Measurements from ENCODE around the gene KIRREL1.

The KIRREL1 gene

DNA sequence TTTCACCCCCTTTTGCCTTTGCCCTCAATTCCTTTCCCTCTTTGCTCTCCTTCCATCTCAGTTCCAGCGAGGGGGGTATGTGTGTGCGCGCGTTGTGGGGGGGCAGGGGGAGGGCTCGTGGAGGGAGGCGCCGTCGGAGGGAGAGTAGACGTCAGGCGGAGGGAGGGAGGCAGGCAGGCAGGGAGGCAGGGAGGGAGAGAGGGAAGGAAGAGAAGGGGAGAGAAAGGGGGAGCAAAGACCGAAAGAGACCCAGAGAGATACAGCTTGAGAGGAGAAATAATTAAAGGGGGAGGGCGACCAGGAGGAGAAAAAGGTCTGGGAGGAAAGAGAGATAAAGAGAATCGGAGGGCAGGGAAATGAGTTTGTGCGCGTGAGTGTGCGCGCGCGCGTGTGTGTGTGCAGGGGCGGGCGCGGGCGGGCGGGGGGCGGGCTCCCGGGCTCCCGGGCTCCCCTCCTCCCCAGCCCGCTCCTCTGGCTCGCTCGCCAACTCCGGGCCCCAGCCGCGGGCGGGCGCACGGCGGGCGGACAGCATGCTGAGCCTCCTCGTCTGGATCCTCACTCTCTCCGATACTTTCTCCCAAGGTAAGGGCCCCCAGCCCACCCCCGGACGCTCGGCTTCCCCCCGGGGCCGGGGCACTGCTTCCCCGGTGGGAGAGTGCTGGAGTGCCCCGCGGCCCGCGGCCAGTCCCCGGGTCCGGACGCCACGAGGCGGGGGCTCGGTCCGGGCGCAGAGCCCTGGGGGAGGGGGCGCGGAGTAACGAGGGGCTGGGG, at the start of gene KIRREL1:
KIRREL1 (plus strand) TSS at position 499 of the 771 bp plus-strand sequence; CDS start at position 531, 32 bp downstream.
- DNase-seq: peak; percentile 10

DNA sequence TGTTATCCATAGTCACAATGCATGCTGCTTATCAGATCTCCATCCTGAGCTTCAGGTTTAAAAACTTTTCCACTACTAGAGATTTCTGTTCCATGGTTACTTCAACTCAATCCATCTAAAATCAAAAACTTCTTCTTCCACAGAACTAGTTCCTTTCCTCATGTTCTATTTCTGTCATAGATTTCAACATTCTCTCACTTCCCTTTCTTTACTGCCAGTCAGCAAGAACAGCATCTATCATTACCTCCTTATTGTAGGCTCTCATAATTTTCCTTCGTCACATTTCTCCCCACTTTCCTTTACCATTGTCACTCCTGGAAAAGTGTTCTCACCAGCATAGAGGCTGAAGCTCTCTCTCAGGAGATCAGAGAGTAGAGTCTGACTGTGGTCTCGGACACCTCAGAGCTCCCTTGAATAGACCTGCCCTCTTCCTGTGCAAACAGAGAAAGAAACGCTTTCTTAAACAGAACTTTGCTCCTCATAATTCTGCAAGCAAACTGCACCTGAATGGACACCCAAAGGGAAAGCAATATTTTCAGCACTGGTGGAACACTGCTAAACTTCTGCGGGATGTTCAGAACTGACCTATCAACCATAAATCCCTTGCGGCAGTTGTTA, 48.7 kb upstream of the KIRREL1 start:
- DNase-seq: no peak

DNA sequence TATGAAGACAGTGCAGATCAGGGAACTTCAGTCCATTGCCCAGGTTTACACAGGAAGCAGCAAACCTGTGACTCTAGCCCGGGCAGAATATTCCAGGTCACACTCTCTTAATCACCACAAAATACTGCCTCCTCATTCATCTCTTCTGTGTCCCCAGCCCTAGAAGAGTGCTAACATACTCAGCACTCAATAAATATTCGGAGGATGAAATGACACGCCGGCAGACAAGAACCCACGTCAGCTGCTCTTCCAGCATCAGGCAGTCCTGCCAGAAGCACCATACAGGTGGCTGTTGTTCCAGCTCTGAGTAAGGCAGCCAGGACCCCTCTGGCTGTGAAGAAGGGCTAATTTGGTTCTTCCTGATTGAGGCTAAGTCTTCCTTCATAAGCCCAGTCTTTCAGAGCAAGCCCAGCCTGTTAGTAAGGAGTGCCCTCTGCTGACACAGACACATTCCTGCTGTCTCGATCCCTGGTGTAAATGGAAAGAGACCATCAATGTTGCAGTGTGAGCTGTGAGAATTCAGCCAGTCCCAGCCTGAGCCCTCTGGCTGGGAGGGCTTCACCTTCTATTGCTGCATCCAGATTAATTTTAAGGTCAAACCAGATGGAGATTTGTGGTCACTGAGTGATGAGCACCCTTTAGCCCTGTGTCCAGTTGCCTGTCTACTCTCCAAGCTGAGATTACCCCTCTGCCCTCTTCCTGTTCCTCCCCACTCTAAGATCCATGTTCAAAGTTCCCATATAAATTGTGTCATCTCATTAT, 45.0 kb upstream of the KIRREL1 start:
- no peak for DNase-seq

DNA sequence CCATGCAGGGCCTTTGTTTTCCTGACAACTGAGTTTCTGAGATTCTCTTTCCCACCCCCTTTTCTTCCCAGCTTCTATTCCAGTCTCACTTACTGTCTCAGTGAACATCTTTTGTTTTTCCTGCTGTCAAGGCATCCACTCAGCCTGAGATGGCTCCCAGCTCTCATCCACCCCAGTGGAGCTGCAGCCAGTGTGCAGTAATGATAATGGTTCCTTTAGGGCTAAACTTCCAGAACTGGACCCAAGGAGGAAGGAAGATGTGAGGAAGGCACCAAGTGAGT, 44.4 kb upstream of the KIRREL1 start:
- DNase-seq: no peak

DNA sequence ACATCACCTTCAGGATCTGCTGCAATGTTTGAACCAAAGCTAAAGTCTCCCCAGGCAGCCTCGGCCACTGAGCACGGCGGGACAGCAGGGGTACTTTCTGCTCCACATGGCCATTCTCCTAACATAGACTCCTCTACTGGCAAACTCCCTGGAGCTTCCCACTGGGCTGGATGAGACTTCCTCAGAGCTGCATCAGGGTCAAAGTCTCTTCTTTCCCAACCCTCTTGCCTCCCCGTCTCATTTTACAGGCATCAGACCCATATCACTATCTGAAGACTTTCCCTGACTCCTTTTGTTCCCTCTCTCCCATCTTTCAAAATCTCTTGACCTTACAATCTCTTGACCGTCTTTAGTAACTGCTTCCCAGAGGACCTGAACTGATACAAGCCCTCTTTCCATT, 42.2 kb upstream of the KIRREL1 start:
- DNase-seq: no peak

DNA sequence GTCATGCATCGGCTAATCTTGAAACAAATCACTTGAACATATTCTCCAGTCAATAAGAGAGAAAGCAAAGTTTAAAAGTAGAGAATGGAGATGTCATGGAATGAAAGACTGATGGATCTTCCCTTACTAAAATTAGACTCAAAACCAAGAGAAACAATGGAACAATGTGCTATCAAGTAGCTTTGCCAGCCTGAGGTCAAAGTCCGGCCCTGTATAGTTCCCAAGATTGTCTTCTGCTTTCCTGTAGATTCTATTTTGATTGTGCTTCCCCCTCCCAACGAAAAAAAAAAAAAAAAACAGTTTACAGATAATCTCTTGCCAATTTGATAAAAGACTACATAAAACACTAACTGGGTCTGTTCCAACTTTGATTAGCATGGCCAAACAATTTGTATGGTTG, 40.8 kb upstream of the KIRREL1 start:
- no peak for DNase-seq

DNA sequence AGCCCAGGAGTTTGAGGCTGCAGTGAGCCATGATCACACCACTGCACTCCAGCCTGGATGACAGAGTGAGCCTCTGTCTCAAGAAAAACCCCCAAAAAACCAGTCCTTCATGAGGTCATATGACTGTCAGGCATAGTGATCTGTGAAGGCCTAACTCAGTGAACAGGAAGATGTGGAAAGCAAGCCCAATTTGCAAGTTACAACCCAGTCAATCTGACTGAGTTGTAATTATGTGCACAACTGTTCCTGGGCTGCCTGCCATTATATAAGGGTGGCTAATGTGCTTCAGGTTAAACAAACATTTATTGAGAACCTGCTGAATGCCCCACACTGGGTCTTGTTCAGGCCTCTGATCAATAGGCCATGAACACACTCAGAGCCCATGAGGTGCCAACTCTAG, 38.2 kb upstream of the KIRREL1 start:
- DNase-seq: no peak

DNA sequence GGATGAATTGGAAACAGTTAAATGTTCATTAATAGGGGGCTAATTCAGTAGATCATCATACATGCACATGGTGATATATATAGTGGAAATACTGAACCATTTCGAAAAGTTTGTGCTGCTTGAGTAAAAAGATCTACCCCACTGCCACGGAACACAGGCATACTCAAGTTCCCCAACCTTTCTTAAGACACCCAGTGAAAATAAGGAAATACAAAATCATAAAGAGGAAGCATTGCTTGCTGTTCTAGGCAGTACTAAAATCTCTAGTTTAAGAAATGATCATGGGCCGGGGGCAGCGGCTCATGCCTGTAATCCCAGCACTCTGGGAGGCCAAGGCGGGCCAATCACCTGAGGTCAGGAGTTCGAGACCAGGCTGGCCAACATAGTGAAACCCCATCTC, 37.6 kb upstream of the KIRREL1 start:
- DNase-seq: no peak

DNA sequence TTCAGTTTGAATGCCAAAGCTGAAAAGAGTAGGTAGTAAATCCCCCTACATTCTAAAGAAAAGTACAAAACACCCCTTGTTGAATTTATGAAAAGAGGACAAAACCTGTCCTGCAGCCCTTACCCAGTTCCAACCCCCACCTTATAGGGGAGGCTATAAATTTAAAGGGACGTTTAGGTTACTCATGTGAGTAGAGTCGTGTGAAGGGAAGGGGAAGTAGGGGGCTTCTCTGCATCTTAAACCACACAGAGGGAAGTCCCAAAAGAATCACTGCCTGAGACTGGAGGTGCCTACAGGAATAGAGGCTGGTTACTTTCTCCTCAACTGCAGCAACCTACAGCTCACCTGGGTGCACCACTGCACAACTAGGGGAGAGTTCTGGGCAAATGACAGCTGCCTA, 36.7 kb upstream of the KIRREL1 start:
- DNase-seq: no peak

DNA sequence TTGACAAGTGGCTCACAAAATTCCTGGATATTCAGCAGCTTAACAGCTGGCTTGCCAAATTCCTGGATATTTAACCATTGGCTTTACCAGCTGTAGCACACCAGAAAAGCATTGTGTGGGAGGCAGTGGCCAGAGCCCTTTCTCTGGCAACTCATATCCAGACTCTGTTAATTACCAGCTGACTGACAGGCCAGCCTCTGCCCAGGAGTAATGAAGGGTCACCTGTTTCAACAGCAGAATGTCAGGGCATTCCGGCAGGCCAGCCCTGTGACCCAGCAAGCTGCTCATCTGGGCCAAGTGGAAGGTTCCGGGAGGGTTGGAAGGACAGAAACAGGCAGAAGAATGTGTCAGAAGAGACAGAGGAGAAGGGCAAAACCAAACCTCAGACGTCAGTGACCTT, 35.2 kb upstream of the KIRREL1 start:
- no peak for DNase-seq

- DNase-seq: no peak
Observed at GRCh38 chr1:157959750-157960149, 33.7 kb upstream of the KIRREL1 start.

DNA sequence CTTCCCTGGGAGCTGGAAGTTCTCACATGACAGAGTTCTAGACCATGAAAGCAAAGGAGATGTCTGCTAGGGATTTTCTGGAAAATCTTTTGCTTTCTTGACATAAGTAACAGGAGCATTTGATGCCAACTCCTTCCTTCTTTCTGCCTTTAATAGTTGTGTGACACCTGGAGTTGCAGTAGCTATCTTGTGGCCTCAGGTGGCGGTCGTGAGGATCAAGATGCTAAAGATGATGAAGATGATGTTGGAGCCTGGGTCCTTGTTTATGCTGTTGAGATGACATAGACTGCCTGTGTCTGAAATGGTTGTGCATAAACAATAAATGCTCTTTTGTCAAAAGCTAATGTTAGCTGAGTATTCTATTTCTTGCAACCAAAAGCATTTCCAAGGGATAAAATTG, 32.7 kb upstream of the KIRREL1 start:
- no peak for DNase-seq

DNA sequence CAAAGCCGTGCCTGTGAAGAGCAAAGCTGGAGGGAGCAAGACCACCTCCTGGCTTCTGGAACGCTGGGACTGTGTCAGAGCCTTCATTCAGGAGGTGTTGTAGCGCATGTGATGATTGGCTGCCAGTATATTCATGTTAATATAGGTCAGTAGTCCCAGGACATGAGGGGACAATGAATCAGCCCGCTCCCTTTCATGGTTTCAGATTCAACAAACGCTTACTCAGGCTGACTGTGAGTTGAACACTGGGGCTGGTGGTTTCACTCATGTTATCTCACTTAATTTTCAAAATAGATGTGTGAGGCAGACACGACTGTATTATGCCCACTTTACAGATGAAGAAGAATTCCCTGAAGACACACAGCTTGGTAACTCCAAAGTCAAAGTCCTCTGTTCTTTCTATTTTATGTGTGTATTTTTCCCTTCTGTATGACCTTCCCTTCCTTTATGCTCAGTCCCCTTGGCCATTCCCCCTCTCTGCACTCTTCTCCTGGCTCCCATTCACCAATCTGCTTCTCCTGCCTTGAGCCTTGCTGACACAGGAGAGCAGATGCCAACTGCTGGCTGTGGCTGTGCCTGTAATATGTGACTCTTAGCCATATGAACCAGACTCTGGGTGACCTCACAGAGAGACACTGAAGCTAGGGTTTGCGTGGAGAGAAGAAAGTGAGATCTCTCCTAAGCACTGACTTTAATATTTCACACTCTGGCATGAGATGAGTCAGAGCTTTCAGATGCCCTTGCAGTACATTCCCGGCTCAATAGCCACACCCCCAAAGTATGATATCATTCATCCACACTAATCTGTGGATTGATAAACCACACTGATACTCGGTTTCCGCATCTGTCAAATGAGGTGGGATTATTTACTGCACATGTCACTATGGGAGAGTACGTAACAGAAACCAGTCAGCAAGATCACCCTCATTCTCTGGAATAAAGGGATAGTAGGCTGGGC, 31.4 kb upstream of the KIRREL1 start:
- no peak for DNase-seq

DNA sequence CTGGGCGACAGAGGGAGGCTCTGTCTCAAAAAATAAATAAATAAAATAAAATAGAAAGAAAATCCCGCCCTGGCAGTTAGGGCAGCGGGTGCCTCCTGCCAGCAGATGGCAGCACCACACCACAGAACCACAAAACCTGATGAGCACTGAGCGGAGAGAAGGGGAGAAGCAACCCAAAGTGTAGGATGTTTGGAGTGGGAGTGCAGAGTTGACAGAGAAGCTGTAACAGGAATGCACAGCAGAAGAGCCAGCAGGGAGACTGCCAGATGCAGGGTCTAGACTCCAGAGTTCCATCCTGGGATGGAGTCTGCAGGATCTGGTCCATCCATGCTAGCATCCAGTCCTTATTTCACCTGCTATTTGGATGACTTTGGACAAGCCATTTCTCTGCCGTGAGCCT, 29.7 kb upstream of the KIRREL1 start:
- peak; percentile 55 for DNase-seq

DNA sequence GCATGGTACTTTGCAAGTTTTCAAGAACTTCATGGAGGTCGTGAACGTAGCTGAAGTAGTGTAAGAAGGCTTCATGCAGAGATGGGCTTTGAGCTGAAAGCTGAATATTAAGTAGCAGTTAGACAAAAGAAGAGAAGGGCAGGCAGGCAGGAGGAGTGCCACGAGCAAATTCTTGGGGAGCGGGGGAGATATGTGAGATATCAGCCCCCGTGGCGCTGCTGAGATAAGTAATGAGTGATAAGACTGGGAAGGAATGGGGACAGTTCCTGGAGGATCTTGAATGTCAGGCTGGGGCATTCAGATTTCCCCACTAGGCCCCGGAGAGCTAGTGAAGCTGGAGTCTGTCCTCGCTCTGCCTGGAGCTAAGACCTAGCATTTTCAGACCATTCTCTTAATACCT, 27.9 kb upstream of the KIRREL1 start:
- DNase-seq: no peak

DNA sequence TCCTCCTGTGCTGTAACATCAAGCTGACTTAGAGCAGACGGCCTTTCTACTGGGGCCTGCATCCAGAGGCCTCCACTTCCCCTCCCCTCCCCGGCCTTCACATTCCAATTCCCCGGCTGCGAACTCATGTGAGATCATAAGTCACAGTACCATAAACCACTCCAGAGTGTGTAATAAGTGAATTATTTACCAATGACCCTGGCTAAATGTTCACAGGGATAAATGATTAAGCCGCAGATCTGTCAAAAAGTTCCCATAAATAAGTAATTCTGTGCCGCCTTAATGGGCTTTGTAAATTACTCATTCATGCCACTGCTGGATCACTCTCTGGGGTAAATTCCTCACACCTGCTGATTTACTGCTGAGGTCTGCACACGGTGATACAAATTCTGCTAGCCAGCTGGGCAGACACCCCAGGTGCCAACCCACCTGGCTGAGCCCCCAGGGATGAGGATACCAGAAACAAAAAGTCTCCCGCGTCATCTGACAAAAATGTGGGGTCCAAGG, 27.4 kb upstream of the KIRREL1 start:
- no peak for DNase-seq

GRCh38 chr1:157967205-157967604, 26.2 kb upstream of the KIRREL1 start:
- DNase-seq: no peak

- DNase-seq: no peak
Observed at GRCh38 chr1:157968508-157968907, 24.9 kb upstream of the KIRREL1 start.

DNA sequence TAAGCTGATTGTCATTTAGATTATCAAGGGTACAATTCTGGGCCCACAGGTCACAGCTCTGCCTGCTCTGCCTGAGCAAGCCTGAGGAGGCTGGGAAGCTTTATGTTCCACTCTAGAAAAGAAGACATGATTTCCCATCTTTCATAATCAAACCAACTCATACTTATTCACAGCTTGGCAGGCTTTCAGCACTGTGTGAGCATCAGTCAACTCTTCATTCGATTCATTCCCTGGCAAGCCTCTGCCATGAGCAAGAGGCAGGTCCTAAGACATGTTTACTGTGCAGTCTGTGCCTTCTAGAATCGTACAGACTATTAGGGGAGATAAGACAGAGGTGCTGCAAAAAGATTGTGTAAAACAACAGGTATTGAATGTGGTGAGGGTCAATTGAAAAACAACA, 24.5 kb upstream of the KIRREL1 start:
- no peak for DNase-seq

DNA sequence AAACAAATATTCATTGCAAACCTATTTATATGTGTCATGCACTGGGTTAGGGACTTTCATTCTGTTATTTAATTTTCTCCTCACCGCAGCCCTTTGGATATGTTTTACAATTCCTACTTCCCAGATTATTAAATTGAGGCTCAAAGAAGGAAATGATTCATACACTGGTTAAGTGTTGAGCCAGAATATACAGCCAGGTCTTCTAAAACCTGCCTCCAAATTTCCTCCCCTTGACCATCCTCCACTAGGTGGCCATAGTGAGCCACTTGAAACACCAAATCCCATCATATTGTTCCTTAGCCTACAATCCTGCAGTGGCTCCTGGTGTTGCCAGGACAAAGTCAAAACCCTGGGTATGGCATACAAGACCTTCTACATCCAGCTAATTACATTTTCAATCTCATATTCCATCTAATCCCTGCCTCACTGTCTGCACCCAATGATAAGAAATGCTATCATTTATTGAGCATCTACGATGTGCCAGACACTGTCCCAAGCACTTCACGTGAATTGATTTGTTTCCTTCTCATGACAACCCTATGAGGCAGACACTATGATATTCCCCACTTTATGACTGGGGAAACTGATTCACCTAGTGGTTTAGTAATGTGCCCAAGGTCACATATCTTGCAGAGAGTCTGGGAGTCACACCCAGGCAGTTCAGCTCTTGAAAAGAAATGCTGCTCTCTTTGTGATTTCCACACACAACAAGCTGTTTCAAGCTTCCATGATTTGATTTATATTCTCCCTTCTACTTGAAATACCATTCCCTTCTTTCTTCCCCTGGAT, 23.6 kb upstream of the KIRREL1 start:
- DNase-seq: no peak

DNA sequence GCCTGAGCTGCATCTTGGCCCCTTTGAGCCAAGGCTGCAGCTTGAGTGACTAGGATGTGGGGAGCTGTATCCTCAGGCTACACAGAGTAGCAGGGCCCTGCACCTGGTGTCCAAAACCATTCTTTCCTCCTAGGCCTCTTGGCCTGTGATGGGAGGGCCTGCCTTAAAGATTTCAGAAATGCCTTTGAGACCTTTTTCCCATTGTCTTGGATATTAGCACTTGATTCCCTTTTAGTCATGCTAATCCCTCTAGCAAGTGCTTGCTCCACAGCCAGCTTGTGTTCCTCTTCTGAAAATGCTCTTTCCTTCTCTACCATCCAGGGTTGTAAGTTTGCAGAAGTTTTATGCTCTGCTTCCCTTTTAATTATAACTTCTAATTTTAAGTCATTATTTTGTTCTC, 21.7 kb upstream of the KIRREL1 start:
- DNase-seq: no peak
